GM18517 (cell line): ENCODE measurements around the gene COX5A.

Source experiments
- ATAC-seq: cut with Tn5 transposase; IDR thresholded peaks from one replicate; pipeline ENCODE4 v1.9.1; 2021; ENCODE audit warnings: mild to moderate bottlenecking, moderate library complexity; ENCODE audit not compliant: unreplicated experiment

Gene COX5A

GRCh38 chr15:74873036-74873755 is 64.7 kb downstream of the COX5A start, which contains the start of gene SCAMP2:
Gene SCAMP2 (minus strand): TSS chr15:74873365. CDS start chr15:74873255, 110 bp downstream.
- ATAC-seq, result peak; percentile 76

DNA sequence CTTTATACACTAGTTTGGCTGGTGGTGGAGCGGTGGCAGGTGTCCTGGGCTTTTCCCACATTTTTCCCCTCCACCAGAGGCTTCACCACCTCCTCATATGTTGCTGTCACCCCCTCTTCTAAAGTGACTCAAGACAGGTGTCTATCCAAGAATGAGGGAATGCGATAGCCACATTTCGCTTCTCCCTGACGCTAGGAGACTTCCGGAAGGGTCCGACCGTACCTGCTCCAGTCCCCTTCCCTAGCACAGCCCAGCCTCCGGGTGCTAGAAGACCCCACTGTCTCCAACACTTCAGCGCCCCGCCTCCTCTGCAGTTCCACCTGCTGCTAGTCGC is 65.2 kb downstream of the COX5A start:
- ATAC-seq, result no peak

GRCh38 chr15:74870436-74871215 is 67.2 kb downstream of the COX5A start:
- no peak for ATAC-seq
